Stimulated activated CD8-positive, alpha-beta memory T cell treated with anti-CD3 and anti-CD28 coated beads, Interleukin-7, amount 100 ng/mL, for 4 hours (primary cell): ENCODE data around the gene TTC27.
"Not testable (repeated sequence)": the region's sequence is repeated elsewhere in the genome, so short reads cannot be mapped to it uniquely, and the experiment has no call there.

Experiments used
- DNase-seq, 2 donors: peaks; one replicate each; pipeline ENCODE4 v3.0.0-alpha.2; 2020; ENCODE audit warnings: low read depth in 2 of 2

TTC27 gene

DNA sequence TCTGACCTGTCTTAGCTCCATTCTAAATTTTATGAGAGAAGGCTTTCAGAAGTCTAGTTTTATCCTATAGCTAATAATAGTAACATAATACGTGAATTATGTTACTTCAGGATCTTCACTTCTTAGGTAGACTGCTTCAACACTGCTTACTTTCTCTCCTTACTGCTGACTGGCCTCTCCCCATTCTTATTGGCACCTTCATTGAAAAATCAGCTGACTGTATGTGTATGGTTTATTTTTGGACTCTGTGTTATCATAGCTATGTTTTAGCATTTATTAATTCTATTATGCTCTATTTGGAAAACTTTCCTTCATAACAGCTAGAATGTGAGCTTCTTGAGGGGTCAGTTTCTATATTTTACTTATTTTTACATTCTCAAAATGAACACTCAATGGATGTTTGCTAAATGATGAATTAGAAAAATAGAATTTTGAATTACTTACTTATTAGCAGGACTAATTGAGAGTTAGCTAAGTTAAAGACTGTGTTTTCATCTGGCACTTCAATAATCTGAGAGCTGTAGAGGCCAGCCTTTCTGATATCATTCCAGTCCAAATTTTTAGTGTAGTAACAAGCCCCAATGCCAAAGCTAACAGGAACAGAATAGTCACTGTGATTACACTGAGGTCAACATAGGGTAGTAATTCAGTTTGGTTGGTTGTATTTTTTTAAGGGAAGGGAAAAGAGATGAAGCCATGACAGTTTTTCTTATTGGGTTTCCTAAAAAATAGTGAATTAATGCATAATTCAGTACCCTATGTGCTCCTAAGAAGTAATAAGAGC, 92.3 kb downstream of the TTC27 start:
- no peak for DNase-seq

- DNase-seq: no peak
These were observed 92.9 kb downstream of the TTC27 start for GRCh38 chr2:32720771-32721170.

DNA sequence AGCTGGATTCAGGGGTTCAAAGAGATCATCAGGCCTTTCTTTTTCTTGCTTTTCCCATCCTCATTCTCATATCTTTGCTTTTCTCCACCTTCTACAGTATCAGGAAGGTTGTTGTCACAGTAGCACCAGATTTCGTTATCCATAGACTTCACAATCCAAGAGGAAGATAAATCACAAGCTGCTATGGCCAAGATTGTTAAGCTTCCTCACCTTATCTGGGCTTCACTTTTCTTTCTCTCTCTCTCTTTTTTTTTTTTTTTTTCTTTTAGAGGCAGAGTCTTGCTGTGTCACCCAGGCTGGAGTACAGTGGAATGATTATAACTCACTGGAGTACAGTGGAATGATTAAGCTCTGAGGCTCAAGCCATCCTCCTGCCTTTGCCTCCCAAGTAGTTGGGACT, 93.5 kb downstream of the TTC27 start:
- DNase-seq: no peak

DNA sequence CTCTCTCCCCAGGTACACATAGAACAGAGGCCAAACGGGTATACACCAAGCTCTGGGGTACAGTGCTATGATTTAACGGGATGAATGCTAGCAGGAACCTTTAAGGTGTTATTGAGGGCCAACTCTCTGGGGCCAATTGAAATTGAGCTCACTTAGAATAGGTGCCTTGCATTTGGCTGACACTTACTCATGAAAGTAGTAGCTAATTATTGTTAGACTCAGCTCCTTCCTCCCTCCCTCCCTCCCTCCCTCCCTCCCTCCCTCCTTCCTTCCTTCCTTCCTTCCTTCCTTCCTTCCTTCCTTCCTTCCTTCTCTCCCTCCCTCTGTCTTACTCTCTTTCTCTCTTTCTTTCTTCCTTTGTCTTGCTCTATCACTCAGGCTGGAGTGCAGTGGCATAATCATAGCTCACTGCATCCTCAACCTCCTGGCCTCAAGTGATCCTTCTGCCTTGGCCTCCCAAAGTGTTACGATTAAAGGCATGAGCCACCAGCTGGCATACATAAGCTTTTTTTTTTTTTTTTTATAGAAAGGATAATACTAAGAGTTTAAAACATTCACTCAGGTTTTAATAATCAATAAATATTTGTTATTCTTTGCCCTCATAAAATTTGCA, 95.7 kb downstream of the TTC27 start:
- DNase-seq: no peak

DNA sequence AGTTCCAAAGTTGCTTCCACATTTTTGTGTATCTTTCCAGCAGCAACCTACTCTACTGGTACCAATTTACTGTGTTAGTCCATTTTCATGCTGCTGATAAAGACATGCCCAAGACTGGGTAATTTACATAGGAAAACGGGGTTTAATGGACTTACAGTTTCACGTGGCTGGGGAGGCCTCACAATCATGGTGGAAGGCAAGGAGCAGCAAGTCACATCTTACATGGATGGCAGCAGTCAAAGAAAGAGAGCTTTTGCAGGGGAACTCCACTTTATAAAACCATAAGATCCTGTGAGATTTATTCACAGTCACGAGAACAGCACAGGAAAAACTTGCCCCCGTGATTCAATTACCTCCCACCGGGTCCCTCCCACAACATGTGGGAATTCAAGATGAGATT, 98.8 kb downstream of the TTC27 start:
- not testable (repeated sequence) for DNase-seq

- no peak for DNase-seq
These were observed 99.3 kb downstream of the TTC27 start for GRCh38 chr2:32727157-32727556.

GRCh38 chr2:32730958-32731357, 103.1 kb downstream of the TTC27 start:
- DNase-seq: not testable (repeated sequence)

DNA sequence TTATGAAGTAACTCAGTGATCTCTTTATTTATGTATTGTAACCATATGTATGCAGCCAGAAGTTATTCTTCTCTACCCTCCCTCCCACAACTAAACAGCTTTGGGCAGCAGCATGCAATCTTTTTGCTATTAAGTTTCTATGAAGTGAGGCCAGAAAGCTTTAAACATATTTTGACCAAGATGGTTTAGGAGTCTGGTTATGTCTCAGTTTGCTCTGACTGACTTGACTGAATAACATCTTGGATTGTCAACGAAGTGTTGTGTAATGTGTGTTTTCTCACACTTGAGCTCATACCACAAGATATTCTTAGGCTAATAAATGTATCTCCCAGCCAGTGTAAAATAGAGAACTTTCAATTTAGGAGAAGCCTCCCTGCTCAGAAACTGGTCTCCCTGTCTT, 104.3 kb downstream of the TTC27 start:
- DNase-seq: no peak

- no peak for DNase-seq
These were observed 105.1 kb downstream of the TTC27 start for GRCh38 chr2:32732912-32733472.

DNA sequence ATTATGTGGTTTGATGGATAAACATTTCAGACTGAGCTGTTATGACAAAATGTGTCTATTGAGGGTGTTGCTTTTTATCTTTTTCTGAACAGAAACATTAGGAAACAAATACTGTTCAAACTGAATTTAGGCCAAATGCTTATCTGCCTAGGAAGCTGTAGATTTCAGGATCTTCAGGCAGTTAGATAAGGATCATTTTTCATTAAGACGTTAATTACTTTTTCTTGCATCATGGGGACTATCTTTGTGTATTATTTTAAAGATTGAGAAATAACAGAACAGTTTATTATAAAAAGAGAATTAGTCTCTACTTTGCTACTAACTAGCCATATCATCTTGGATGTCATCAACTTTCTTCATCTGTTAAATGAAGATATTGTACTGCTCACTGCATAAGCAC, 107.5 kb downstream of the TTC27 start:
- DNase-seq: no peak

- no peak for DNase-seq
These were observed 111.1 kb downstream of the TTC27 start for GRCh38 chr2:32738939-32739338.

GRCh38 chr2:32739664-32740063, 111.8 kb downstream of the TTC27 start:
- DNase-seq: no peak

DNA sequence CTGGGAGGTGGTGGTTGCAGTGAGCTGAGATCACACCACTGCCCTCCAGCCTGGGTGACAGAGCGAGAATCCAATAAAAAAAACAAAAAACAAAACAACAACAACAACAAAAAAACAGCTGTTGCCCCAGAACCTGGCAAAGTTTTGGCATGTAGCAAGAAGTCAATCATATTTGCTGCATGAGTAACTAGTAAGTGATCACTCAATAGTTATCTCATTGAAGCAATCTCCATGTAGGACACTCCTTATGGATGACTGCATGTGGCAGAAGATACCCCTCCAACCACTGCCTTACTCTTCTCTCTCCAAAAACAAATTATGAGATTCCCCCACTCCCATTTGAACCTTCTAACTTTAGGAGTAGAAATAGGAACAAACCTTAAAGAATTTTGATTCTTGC, 113.7 kb downstream of the TTC27 start:
- DNase-seq: no peak

GRCh38 chr2:32742376-32742775, 114.5 kb downstream of the TTC27 start:
- no peak for DNase-seq

DNA sequence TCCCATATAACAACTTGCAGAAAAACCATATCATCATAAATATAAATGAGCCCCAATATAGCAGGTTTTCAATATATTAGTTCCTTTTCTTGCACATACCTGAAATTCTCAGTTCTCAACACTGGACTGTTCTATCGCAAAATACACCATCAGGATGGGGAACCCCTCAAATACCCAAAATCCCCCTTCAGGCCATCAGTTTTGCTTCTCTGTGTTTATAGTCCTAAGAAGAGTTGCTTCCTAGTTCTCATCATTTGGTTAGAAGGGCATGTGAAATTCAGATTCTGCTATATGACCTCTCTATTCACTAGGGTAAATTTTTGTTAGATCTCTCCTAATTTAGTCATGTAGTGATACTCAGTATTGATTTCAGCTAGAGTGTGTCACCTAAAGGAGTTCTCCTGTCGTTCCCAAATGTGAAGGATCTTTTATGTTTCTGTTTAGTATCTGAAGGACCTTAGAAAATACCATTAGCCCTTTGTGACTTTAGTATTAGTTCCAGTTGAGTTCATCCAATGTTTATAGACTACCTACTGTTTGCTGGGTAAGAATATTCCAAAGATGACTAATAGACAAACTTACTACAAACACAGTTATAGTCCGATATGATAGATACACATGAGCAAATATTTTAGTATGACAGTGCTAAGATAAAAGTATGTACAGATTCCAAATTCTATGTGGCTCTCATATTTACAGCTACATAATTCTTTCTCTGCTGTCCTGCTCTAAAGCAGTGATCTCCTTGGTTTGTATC, 115.8 kb downstream of the TTC27 start:
- DNase-seq: no peak

DNA sequence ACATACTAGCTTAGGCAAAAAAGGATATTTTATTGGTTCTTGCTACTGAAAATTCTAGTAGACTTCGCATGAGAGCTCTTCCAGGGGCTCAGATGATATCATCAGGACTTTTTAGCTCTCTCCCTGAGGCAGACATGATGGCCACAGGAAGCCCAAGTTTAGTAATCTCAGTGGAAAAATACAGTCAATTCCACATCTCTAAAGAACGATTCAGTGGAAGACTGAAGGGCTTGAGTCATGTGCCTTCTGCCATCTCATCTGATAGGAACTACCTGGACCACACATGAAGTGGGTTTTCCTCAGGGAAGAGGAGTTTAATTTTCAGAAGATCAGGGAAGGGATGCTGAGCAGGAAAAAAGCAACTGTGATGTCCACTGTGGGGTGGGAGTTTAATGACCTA, 117.3 kb downstream of the TTC27 start:
- no peak for DNase-seq

GRCh38 chr2:32745675-32746074, 117.8 kb downstream of the TTC27 start:
- no peak for DNase-seq

DNA sequence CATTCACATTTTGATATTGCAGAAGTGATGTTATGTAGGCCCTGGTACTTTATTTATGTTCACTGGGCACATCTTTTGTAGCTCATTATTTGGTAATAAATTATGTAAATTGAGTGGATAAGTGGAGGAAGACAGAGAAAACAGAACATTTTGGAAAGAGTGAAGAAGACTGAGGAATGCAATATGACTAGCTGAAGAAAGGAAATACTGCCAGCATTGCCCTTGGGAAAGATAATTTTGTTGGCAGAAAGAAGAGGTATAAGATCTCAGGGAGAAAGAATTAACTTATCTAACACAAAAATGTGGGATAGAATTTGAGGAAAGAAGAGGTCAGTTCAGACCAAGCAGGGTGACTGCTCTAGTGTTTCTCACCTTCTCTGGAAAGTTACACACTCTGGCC, 118.8 kb downstream of the TTC27 start:
- DNase-seq: no peak

GRCh38 chr2:32748158-32748557, 120.3 kb downstream of the TTC27 start:
- no peak for DNase-seq

GRCh38 chr2:32750880-32751279, 123.0 kb downstream of the TTC27 start:
- no peak for DNase-seq

GRCh38 chr2:32752205-32752604, 124.4 kb downstream of the TTC27 start:
- no peak for DNase-seq

DNA sequence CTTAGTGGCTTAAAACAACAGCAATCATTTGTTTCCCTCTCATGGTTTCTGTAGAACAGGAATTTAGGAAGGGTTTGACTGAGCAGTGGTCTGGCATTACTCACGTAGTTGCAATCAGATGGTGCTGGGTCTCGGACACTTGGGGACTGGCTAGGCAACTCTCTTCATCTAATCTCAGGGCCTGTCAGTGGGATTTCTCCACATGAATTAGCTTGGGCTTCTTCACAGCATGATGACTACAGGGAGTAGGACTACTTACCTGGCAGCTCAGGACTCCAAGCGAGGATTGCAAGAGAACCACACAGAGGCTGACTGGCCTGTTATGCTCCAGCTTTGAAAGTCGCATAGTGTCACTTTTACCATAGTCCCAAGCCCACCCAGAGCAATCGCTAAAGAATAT, 125.1 kb downstream of the TTC27 start:
- no peak for DNase-seq

DNA sequence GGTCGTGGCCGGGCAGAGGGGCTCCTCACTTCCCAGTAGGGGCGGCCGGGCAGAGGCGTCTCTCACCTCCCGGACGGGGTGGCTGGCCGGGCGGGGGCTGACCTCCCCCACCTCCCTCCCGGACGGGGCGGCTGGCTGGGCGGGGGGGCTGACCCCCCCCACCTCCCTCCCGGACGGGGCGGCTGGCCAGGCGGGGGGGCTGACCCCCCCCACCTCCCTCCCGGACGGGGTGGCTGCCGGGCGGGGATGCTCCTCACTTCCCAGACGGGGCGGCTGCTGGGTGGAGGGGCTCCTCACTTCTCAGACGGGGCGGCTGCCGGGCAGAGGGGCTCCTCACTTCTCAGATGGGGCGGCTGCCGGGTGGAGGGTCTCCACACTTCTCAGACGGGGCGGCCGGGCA, 126.8 kb downstream of the TTC27 start:
- not testable (repeated sequence) for DNase-seq
